Kidney capillary endothelial cell (primary cell): ENCODE data around the gene AOAH.

ENCODE experiments used
- DNase-seq: peaks from one replicate; pipeline ENCODE4 v3.0.0-alpha.2; 2018; ENCODE audit warnings: low spot score

AOAH gene

DNA sequence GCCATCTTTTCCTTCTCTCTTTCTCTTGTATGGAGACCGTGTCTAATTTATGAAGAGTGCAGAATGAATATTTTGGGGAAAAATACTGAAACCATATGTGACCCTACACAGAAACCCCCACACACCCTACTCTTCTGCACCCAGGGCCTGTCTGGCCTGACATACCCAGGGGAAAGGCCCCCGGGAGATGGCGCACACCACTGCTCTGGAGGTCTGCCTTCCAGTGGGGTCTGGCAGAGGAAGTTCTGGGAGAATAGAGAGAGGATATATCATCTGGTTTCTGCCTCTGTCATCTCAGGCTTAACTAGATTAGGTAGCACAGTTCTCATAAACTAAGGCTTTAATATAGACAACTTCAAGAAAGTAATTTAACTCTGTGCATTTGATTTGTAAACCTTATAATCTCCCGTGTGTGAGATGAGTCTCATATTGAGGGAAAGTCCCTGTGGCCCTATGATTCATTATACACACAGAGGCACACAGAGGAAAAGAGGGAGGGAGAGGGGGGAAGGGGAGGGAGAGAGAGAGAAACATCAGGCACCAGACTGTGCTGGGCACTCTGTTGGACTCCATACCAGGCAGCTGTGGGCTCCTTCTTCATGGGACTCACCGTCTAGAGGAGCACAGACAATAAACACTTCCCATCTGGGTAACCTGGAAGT, 123.3 kb downstream of the AOAH start:
- DNase-seq: no peak

DNA sequence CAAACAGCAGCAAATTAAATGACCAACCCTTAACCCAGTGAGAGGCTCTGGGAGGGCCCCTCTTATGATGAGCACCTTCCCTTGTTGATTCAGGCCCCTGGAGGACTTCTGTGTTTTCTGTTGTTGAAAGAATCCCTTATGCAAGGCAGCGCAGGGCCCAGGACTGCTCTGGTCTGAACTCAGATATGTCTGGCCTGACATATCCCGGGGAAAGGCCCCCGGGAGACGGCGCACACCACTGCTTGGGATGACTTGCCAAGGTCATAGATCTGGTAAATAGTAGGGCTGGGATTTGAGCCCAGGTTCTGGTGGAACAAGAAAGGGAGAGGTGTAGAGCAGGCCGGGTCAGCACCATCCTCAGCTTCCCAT, 124.0 kb downstream of the AOAH start:
- DNase-seq: no peak

DNA sequence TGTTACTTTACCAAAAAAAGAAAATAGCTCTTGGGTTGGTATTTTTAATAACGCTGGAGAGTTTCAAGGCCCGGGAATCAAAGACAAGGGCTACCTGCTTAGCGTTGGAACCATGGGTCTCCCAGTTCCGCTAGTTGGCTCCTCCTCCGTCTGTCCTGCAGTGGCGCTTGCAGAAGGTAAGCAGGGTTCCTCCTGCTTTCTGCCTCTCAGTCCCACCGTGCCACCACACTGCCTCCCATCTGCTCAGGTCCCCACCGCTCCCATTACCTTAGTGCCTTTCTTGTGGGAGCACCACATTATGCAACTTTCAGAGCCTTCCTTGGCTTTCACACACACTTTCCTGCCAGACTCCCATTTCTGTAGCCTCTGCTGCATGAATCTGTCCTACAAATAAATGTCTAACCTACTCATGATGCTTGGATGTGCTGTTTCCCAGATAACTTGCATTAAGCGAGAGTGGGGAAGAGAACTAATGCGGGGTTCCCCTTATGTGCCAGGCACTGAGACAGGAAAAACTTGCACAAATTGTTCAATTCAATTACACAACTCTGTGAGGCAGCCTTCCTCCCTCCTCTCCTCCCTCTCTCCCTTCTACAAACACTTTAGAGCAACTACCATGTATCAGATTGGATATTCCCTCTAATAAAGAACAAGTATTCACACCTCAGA, 124.5 kb downstream of the AOAH start:
- DNase-seq: no peak

DNA sequence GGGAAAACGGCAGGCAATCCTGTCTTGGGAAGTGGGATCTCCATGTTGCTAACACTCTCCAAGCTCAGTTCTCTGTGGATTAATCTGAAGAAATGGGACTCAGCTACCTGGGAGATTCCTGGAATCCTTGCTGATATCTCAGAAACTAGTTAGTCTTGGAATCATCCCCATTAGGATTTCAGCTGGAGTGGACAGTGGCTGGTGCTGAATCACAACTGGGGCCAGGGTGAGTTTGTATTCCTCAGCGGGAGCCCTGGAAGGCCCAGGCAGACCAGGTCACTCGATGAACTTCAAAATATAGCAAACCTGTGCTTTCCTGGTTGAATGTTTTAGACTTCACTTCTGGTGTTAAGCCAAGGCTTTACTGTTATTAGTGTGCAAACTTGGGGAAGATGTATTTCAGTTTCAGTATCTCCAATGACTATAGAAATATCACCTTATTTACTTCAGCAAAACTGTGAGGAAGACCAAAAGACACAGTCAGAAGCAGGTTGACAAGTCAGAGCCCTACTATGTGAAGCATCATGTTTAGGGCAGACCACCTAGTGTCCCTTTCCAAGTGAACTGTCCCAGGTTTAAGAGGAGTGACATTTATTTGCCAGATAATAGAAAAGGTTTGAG, 126.1 kb downstream of the AOAH start:
- DNase-seq: no peak

DNA sequence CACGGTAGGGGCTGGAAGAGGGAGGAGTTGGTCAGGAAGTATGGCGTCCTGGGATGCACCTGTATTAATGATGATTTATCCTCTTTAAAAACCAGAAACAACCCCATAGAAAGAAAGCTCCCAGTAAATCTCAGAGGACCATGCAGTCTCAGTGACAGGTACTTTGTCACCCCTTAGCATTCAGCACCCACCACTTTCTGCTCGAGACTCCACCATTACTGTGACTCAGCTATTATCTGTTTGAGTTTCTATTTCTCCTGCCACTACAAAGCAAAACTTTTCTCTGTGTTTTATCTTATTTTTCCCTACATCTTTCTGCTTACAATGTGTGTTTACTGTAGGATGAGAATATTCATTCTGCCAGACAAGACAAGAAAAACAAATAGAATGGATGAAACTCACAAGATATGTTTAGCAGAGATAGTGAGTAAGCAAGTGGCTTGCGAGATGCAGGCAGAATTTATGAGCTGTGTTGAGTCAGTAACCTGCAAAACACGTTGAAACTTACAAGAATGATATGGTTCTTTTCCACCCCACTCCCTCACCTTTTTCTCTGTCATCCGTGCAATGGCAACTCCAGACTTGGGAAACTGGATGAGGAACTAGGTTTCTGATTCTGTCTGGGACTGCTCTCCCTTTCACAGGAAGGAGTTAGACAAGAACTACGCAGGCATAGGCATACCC, 127.1 kb downstream of the AOAH start:
- DNase-seq: no peak

DNA sequence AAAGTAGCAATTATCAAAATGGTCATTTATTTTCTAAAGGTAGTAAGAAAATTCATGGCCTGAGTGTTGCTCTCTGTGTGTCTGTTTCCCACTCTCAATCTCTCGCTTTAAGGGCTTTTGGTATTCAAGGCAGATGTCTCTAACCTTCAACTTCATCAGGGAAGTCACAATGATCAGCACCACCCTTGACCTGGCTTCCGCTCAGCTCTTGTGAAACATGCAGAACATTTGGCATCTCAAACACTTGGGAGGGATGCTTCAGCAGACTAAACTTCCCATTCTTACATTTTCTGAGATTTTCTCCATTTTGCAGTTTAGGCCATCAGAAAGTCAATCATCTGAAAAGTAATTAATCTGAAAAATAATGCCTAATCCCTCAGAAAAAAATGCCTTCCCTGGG, 129.8 kb downstream of the AOAH start:
- no peak for DNase-seq

DNA sequence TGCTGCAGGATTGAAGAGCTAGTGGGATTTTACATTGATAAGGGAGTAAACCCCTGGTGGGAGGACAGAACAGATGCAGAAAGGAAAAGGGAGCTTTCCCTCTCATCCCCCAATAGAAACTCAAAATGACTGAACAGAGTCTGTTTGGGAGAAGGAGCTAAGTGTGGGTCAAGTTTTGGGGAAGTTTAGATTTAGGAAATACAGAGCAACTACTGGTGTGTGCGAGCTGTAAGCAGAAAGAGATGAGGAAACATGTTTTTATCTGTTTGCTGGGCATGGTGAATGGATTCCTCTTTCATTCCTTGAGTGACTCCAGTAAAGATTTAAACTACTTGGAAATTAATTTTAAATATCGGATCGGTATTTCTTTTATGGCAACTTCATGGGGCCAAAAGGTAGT, 132.7 kb downstream of the AOAH start:
- no peak for DNase-seq

DNA sequence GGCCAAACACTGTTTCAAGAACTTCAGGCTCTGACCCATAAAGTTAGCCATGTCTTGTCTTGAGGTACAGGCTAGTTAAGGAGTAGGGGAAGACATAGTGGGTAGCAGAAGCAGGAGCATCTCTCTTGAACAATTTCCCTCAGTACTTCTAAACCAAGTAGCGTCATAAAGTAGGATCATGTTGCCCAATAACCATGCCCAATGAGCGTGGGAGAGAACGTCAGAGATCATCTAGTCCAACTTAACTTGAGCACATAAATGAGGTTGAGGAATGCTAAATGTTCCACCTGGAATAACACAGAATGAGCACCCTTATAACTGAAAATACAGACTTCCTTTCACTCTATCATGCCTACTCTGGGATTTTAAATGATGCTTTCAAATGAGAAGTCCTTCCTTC, 134.9 kb downstream of the AOAH start:
- no peak for DNase-seq

DNA sequence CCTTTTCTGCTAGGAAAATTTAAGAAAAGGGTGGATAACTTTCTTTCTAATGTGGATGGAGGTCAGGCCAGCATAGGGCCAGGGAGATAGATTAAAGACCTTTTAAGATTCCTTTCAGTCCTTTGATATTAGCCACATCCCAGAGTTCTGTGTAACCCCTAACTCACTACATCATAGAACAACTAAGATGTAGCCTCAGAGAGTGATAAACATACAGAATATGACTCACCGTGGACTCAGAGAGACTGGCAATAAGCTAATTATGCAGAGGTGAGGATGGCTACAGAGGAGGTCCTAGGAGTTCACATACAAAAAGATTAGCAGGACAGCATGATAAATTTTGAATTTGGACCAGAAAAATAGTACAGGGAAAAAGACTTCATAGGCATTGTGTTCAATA, 141.0 kb downstream of the AOAH start:
- no peak for DNase-seq

DNA sequence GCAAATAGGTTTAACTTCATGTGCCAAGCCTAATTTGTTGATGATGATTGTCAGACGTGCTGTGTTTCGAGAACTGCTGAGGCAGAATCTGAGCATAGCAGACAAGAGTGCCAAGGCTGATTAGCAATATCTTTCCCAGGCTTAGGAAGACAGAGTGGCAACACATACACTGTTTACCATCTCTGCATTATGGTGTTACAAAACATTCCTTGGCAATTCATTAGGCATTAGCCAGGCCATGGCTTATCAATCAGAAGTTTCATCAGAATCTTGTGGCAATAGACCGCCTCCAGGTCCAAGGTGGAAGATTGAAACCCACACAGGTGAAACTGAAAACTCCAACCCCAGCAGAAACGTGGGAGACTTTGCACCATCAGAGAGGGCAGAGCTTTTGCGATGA, 148.5 kb downstream of the AOAH start:
- DNase-seq: no peak

DNA sequence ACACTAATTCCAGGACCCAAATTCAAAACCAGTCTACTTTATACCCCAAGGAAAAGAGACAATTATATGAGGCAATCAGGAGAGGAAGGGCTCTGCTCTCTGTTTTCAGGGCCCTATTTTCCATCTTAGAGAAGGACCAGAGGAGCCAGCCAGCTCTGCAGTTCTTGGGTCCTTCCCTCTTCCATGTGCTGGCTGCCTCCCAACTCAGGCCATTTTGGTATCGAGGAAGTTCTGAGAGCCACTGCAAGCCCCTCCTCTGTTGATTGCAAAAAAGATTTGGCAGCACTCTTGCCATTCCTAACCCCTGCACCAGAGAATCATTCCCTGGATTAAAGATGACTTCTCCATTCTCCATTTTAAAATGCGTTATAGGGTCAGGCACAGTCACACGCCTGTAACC, 151.2 kb downstream of the AOAH start:
- DNase-seq: no peak

DNA sequence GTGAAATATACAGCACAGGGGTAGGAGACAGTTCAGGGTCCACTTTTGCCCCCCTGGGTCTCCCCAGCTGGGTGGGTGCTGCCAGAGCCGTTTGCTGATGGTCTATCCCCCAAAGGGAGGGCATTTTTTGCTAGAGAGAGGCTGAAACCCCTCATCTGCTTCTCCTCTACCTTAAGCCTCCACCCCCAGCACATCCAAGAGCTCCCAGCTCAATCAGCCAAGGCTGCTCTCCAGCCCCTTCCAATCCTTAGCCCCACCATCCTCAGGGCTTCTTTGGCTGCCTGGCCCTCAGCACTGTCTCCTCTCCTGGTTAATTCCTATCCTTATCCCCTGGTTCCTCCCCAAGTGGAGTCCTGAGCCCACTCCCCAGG, 153.1 kb downstream of the AOAH start:
- no peak for DNase-seq

DNA sequence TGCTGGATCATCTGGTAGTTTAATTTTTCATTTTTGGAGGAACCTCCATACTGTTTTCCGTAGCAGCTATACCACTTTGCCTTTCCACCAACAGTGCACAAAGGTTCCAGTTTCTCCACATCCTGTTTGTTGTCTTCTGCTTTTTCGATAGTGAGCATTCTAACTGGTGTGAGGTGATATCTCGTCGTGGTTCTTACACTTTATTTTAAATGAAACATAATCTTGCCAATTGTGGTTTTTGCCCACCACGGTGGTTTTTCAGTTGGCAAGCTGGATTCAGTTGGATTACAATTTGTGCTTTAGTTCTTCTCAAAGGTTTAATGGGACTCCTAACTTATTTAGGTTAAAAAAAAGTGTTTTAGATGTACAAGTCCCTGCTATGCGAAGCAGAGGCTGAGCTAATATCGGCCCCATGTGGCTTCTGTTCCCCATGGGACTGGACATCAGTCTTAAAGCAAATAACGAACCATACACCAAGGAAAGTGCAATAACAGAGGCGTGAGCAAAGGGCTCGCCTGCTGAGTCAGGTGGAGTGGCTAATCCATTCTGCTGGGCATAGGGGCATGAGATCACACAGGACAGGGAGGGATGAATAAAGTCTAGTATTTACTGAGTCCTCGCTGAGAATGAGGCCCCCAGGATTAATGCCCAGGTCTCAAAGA, 153.6 kb downstream of the AOAH start:
- DNase-seq: no peak

DNA sequence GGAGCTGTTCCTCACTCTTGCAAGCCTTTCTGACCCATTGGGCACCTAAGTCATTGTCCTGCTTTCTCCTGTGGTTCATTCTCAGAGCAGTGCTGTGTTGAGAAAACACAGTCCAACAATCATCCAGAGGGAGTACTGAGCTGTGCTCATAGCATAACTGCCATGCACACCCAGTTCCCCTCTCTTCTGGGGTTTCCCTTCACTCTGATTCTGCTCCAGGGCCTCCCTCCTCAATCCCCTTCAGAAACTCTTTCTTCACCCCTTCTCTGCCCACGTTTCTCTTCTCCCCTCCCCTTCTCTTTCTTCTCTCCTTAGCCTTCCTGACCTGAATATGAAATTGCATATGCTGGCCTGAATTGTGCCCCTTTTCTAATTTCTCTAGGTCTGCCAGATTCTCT, 155.8 kb downstream of the AOAH start:
- no peak for DNase-seq

DNA sequence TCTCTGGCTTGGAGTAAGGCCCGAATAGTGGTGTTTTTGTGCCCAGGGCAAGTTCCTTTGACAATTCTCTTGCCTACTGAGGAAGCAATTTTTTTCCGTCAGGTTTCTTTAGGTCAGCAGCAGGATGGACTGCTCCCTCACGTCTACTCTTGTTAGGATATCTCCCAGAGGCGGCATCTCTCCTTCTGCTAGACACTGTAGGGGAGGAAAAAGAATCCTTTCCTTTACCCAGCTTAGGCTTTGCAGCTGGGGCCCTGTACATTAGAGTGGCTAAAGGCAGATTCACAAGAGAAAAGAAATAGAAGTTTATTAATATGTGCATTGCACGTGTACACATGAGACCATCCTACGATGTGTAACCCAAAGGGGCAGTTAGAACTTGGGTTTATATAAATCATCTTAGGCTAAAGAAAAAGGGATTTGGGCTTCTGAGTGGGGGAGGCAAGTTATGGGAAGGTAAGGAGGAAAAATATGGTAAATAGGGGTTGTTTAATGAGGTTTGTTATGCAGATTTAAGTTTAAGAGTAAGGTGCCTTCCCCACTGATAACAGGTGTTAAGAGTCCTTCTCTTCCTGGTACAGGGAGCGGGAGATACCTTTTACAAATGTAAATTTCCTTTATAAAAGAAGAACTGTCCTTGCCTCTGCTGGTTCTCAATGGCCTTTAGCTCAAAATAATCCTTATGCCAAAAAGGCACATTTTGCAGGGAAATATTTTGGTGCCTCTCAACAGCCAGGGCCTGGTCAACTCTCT, 156.4 kb downstream of the AOAH start:
- DNase-seq: no peak

DNA sequence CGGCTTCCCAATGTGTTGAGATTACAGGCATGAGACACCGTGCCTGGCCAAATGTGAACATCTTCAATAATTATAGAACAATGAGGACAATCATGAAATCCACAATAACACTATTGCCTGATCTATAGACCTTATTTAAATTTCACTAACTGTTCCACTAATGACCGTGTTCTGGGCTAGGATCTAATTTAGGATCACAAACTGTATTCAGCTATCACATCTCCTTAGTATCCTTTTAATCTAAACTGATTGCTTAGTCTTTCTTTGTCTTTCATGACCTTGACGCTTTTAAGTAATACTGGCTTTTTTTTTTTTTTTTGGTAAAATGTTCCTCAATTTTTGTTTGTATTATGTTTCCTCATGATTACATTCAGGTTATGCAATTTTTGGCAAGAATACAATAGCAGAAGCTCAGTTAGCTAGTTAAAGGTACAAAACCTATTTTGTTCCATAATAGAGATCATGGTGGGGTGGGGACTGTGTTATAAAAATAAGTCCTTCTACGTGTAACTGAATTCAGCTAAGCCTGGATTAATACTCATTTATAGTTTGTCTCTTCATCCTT, 158.4 kb downstream of the AOAH start:
- no peak for DNase-seq

DNA sequence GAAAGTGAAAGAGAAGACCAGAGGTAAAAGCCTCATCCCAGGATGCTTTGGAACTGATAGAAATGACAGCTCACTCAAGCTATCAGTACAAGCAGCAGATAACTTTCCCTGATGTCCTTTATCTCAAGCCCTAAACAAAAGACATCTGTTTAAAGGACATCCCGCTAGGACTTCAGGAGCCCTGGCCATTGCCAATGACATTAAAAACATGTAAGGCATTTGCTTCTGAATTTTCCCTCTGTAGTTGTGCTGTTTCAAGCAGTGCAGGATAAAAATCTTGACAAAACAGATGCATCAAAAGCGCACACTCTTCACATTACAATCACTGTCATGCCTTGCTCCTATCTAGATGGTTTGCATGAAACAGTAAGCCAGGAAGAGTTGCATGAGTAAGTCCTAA, 159.8 kb downstream of the AOAH start:
- no peak for DNase-seq

DNA sequence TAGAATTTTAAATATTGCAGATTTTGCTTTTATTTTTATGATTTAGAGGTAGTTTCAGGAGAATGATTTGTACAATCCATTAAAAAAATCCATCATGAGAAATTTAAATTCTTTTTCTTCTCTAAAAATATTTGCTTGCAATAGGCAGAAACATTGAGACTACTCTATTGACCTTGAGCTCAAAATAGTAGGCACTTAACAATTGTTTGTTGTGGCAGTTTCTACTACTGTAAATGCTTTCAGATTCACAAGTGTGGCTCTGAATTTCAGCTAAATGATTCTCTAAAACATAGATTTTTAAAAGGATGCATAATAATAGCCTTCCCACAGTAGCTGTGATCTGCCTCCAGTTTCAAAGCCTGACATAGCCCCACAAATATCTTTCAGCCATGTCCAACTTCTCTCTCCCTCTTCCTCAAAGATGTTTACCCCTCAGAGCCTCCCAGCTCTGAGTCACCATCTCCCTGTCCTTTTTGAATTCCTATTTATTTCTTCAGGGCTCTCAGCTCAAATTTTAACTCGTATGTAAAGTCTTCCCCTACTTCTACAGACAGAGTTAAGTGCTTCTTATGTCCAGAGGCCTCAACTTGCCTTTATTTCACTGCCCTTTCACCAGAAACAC, 160.5 kb downstream of the AOAH start:
- DNase-seq: no peak

DNA sequence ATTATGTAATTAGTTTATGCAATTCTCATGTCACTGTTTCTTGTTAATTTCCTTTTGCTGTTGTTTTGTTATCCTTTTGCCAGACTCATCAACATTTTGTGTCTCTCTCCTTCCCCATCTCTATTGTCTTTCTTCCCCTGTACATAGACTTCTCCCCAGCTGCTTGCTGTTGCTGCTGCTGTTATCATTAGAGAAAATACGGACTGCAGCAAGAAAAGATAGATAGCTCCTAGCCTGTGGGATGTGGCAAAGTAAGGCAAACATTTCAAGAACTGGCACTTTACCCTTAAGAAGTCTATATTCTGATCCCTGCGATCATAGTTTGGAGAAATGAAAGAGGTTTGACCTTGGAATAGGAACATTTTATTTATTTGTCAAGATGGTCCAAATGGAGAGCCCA, 162.2 kb downstream of the AOAH start:
- DNase-seq: no peak

DNA sequence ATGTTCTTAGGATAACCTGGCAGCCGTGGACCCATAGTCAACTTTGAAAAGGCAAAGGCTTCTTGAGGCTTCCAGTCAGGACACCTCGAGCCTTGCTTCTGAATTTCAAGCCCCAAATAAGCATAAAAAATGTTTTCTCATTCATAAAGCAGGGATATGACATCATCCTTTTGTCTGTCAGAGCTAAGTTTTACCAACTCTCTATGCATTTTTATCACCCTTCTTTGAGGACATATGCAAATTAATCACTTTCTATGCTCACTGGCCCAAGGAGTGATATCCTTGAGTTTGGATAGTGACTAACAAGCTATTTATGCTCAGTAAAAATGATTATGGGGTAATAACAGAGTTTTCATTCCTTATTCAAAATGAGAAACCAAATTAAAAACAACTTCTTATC, 175.3 kb downstream of the AOAH start:
- DNase-seq: no peak

DNA sequence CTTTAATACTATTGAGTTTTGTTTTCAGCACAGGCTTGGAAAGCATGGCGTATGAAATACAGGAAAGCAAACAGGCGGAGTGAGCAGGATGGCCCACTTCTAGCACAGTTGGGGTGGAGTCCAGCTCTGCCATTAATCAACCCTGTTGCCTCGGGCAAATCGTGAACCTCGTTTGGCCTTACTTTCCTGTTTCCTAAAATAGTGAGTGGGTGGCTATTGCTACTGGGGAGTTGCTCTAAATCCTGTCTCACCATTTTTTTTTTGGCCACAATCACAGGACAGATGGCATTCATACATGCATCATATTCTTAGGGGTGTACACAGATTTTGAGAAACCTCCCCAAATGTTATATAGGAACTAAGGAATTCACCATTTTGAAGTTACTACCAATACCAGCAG, 176.9 kb downstream of the AOAH start:
- DNase-seq: no peak
